ENCODE results near the gene PCNT. TPM values are rescaled to one million over a fixed set of nuclear protein-coding genes. Genes with fewer than 3 reads are reported as not detected.

Gene PCNT
- total and polyA plus RNA-seq, 10 of the 15 experiments (the other 5 are each of a cell fraction or from before 2014, with no cell fraction given): 2.9 to 39.6 (median 20.5) TPM

DNA sequence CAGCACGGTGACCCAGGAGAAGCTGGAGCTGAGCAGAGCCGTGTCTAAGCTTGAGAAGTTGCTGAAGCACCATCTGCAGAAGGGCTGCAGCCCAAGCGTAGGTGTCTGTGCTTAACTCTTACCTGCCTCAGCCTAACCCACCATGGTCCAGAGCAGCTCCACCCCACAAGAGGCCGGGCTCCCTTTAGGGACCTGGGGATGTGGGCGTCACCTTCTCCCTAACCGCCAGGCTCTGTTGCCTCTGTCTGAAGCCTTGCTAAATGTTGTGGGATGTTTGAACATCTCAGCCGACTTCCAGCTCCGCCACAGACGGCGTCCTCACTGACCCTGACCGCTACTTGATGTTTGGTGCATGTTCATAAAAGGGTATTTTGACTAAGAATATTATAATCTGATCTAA, 114.3 kb downstream of the PCNT start:
- no peak for DNase-seq (ENCODE audit: low read depth, low spot score)
- no peaks in the 10 kb centered on the region for H4K20me1 ChIP-seq (ENCODE audit: control insufficient read depth, insufficient read depth)
- no peak overlapping the region for H3K9ac ChIP-seq (ENCODE audit: control insufficient read depth, insufficient read depth, low read length)
- H3K27ac ChIP-seq (ENCODE audit: control insufficient read depth, insufficient read depth): no peak overlapping the region
- no peak overlapping the region for H3K4me3 ChIP-seq
- ChIA-PET POLR2A (no interaction called here), SMC1A (ENCODE audit: uncharacterized antibody, unreplicated experiment) (no interaction called here), CTCF (no interaction called here), RAD21 (ENCODE audit: unreplicated experiment) (no interaction called here)
- no peaks in the 10 kb centered on the region for H3K4me1 ChIP-seq (ENCODE audit: control insufficient read depth, insufficient read depth, low read length)
- no TSS peak for BruUV-seq (replicated peaks)
- H3K79me2 ChIP-seq (ENCODE audit: control insufficient read depth, insufficient read depth, low read length): no peaks in the 10 kb centered on the region
- no peak for FAIRE-seq
- intact Hi-C loops (cut with micrococcal nuclease; ENCODE audit: unreplicated experiment) (no loop called here), in situ Hi-C loops (cut with MboI) (no loop called here)
- WGBS (ENCODE audit: insufficient coverage, insufficient replicate concordance, low lambda C conversion rate, missing lambda C conversion rate): over 99% methylated on average over 11 of the region's 11 CpGs
- no peaks in the 10 kb centered on the region for H3K9me3 ChIP-seq (replicated peaks; ENCODE audit: control insufficient read depth, insufficient read depth, low read length)
- no peak for ATAC-seq
- peaks cover 9 to 35% of the 10 kb centered on the region in 2 experiments; a peak in 3 of 4 replicates for H3K36me3 ChIP-seq (ENCODE audit: control insufficient read depth in 2 of 2, insufficient read depth in 2 of 2, low read length in 1 of 2)
- no peak overlapping the region for H2AFZ ChIP-seq (ENCODE audit: control insufficient read depth, low read depth, low read length)
- no peak overlapping the region for H3K4me2 ChIP-seq (ENCODE audit: control insufficient read depth, insufficient read depth)
- no peaks in the 10 kb centered on the region for H3K27me3 ChIP-seq (replicated peaks in 1 of 2; ENCODE audit: control insufficient read depth in 2 of 2, insufficient read depth in 2 of 2, low read length in 1 of 2)
- TF ChIP-seq, protein P1, sequence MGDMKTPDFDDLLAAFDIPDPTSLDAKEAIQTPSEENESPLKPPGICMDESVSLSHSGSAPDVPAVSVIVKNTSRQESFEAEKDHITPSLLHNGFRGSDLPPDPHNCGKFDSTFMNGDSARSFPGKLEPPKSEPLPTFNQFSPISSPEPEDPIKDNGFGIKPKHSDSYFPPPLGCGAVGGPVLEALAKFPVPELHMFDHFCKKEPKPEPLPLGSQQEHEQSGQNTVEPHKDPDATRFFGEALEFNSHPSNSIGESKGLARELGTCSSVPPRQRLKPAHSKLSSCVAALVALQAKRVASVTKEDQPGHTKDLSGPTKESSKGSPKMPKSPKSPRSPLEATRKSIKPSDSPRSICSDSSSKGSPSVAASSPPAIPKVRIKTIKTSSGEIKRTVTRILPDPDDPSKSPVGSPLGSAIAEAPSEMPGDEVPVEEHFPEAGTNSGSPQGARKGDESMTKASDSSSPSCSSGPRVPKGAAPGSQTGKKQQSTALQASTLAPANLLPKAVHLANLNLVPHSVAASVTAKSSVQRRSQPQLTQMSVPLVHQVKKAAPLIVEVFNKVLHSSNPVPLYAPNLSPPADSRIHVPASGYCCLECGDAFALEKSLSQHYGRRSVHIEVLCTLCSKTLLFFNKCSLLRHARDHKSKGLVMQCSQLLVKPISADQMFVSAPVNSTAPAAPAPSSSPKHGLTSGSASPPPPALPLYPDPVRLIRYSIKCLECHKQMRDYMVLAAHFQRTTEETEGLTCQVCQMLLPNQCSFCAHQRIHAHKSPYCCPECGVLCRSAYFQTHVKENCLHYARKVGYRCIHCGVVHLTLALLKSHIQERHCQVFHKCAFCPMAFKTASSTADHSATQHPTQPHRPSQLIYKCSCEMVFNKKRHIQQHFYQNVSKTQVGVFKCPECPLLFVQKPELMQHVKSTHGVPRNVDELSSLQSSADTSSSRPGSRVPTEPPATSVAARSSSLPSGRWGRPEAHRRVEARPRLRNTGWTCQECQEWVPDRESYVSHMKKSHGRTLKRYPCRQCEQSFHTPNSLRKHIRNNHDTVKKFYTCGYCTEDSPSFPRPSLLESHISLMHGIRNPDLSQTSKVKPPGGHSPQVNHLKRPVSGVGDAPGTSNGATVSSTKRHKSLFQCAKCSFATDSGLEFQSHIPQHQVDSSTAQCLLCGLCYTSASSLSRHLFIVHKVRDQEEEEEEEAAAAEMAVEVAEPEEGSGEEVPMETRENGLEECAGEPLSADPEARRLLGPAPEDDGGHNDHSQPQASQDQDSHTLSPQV (IDR thresholded peaks at IDR 0.05): no peak
- TF ChIP-seq IKZF2 (IDR thresholded peaks at IDR 0.05) (no peak), ZNF274 (IDR thresholded peaks at IDR 0.05; ENCODE audit: insufficient read depth, insufficient read length) (no peak), NFXL1 (IDR thresholded peaks at IDR 0.05; ENCODE audit: borderline replicate concordance) (no peak), POLR2A (IDR thresholded peaks at IDR 0.05; ENCODE audit: low read depth, low read length) (no peak), CHD4 (IDR thresholded peaks at IDR 0.05) (no peak), TCF12 (IDR thresholded peaks at IDR 0.05; ENCODE audit: low read depth, low read length) (no peak), EZH2 (IDR thresholded peaks at IDR 0.05; ENCODE audit: borderline replicate concordance, control insufficient read depth, low read depth, low read length) (no peak), RBBP5 (conservative IDR thresholded peaks at IDR 0.05) (no peak), NR2C1 (IDR thresholded peaks at IDR 0.05) (no peak), SMC3 (IDR thresholded peaks at IDR 0.05; ENCODE audit: borderline replicate concordance, low read length) (no peak), MEF2B (IDR thresholded peaks at IDR 0.05; ENCODE audit: partially characterized antibody, poor library complexity, severe bottlenecking) (no peak), SMARCA5 (IDR thresholded peaks at IDR 0.05) (no peak)
- TF ChIP-seq, protein P2, sequence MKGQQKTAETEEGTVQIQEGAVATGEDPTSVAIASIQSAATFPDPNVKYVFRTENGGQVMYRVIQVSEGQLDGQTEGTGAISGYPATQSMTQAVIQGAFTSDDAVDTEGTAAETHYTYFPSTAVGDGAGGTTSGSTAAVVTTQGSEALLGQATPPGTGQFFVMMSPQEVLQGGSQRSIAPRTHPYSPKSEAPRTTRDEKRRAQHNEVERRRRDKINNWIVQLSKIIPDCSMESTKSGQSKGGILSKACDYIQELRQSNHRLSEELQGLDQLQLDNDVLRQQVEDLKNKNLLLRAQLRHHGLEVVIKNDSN (IDR thresholded peaks at IDR 0.05; ENCODE audit: borderline replicate concordance, extremely low read length, insufficient read depth, low read depth, low read length): no peak
- TF ChIP-seq, protein P3, sequence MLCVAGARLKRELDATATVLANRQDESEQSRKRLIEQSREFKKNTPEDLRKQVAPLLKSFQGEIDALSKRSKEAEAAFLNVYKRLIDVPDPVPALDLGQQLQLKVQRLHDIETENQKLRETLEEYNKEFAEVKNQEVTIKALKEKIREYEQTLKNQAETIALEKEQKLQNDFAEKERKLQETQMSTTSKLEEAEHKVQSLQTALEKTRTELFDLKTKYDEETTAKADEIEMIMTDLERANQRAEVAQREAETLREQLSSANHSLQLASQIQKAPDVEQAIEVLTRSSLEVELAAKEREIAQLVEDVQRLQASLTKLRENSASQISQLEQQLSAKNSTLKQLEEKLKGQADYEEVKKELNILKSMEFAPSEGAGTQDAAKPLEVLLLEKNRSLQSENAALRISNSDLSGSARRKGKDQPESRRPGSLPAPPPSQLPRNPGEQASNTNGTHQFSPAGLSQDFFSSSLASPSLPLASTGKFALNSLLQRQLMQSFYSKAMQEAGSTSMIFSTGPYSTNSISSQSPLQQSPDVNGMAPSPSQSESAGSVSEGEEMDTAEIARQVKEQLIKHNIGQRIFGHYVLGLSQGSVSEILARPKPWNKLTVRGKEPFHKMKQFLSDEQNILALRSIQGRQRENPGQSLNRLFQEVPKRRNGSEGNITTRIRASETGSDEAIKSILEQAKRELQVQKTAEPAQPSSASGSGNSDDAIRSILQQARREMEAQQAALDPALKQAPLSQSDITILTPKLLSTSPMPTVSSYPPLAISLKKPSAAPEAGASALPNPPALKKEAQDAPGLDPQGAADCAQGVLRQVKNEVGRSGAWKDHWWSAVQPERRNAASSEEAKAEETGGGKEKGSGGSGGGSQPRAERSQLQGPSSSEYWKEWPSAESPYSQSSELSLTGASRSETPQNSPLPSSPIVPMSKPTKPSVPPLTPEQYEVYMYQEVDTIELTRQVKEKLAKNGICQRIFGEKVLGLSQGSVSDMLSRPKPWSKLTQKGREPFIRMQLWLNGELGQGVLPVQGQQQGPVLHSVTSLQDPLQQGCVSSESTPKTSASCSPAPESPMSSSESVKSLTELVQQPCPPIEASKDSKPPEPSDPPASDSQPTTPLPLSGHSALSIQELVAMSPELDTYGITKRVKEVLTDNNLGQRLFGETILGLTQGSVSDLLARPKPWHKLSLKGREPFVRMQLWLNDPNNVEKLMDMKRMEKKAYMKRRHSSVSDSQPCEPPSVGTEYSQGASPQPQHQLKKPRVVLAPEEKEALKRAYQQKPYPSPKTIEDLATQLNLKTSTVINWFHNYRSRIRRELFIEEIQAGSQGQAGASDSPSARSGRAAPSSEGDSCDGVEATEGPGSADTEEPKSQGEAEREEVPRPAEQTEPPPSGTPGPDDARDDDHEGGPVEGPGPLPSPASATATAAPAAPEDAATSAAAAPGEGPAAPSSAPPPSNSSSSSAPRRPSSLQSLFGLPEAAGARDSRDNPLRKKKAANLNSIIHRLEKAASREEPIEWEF (IDR thresholded peaks at IDR 0.05; ENCODE audit: insufficient replicate concordance, low read depth, low read length): no peak
